ENCODE measurements around the gene CSMD2. TPM values are rescaled to one million over a fixed set of nuclear protein-coding genes. Genes with fewer than 3 reads are reported as not detected.

Gene CSMD2
- total and polyA plus RNA-seq, 2 donors from 2014 or later = 0.47 TPM; not detected in 1

GRCh38 chr1:33866281-33866680, 298.7 kb downstream of the CSMD2 start:
- Histone ChIP-seq H3K9ac (ENCODE audit: low read length in 3 of 3) (no peak overlapping the region), H3K36me3 (ENCODE audit: control insufficient read depth in 2 of 3, insufficient read depth in 3 of 3, low read length in 3 of 3) (no peaks in the 10 kb centered on the region), H3K27me3 (ENCODE audit: control insufficient read depth, insufficient read depth, low read length) (no peaks in the 10 kb centered on the region), H3K27ac (ENCODE audit: low read depth in 2 of 2, low read length in 2 of 2) (no peak overlapping the region), H3K9me3 (ENCODE audit: control insufficient read depth in 2 of 3, insufficient read depth in 1 of 3, low read length in 3 of 3) (no peaks in the 10 kb centered on the region), H3K4me3 (ENCODE audit: low read length in 3 of 3) (no peak overlapping the region), H3K4me1 (ENCODE audit: control insufficient read depth in 2 of 3, insufficient read depth in 2 of 3, low read depth in 1 of 3, low read length in 3 of 3) (peaks cover 0 to 3% (median 0%) of the 10 kb centered on the region in 3 donors)
- intact Hi-C loops (cut with DNase I) = no loop called here
- DNase-seq (peak in 4 of 5 donors; percentile 42 to 83 (median 56)), FAIRE-seq (no peak)
- TF ChIP-seq CTCF (IDR thresholded peaks at IDR 0.05; ENCODE audit: borderline replicate concordance, extremely low read depth, insufficient read depth) = no peak

GRCh38 chr1:33864460-33865389, 300.3 kb downstream of the CSMD2 start:
- intact Hi-C loops (cut with DNase I) = no loop called here
- Histone ChIP-seq H3K36me3 (ENCODE audit: control insufficient read depth in 2 of 3, insufficient read depth in 3 of 3, low read length in 3 of 3) (no peaks in the 10 kb centered on the region), H3K4me3 (ENCODE audit: low read length in 3 of 3) (no peak overlapping the region), H3K9me3 (ENCODE audit: control insufficient read depth in 2 of 3, insufficient read depth in 1 of 3, low read length in 3 of 3) (no peaks in the 10 kb centered on the region), H3K9ac (ENCODE audit: low read length in 3 of 3) (no peak overlapping the region), H3K4me1 (ENCODE audit: control insufficient read depth in 2 of 3, insufficient read depth in 2 of 3, low read depth in 1 of 3, low read length in 3 of 3) (peaks cover 0 to 3% (median 0%) of the 10 kb centered on the region in 3 donors), H3K27ac (ENCODE audit: low read depth in 2 of 2, low read length in 2 of 2) (no peak overlapping the region), H3K27me3 (ENCODE audit: control insufficient read depth, insufficient read depth, low read length) (no peaks in the 10 kb centered on the region)
- no peak for TF ChIP-seq CTCF (IDR thresholded peaks at IDR 0.05; ENCODE audit: borderline replicate concordance, extremely low read depth, insufficient read depth)
- FAIRE-seq (no peak), DNase-seq (no peak)

- no peak for TF ChIP-seq CTCF (IDR thresholded peaks at IDR 0.05; ENCODE audit: borderline replicate concordance, extremely low read depth, insufficient read depth)
- Histone ChIP-seq H3K36me3 (ENCODE audit: control insufficient read depth in 2 of 3, insufficient read depth in 3 of 3, low read length in 3 of 3) (no peaks in the 10 kb centered on the region), H3K27ac (ENCODE audit: low read depth in 2 of 2, low read length in 2 of 2) (no peak within 1 kb of the TSS), H3K9me3 (ENCODE audit: control insufficient read depth in 2 of 3, insufficient read depth in 1 of 3, low read length in 3 of 3) (no peaks in the 10 kb centered on the region), H3K9ac (ENCODE audit: low read length in 3 of 3) (no peak within 1 kb of the TSS), H3K4me1 (ENCODE audit: control insufficient read depth in 2 of 3, insufficient read depth in 2 of 3, low read depth in 1 of 3, low read length in 3 of 3) (peaks cover 0 to 3% (median 0%) of the 10 kb centered on the region in 3 donors), H3K4me3 (ENCODE audit: low read length in 3 of 3) (no peak within 1 kb of the TSS), H3K27me3 (ENCODE audit: control insufficient read depth, insufficient read depth, low read length) (no peaks in the 10 kb centered on the region)
- intact Hi-C loops (cut with DNase I) = no loop called here
- DNase-seq (no peak), FAIRE-seq (no peak)
Measured at GRCh38 chr1:33863779-33864178, 301.3 kb downstream of the CSMD2 start, which contains the start of gene HMGB4. HMGB4 (plus strand) TSS chr1:33864079; CDS start chr1:33864192, 113 bp downstream.

All from kidney (tissue), 14 donors.